Naive thymus-derived CD4-positive, alpha-beta T cell (primary cell): ENCODE data around the gene GTF2A1L. TPM values are rescaled to one million over a fixed set of nuclear protein-coding genes. Genes with fewer than 3 reads are reported as not detected.

ENCODE experiments used
- ATAC-seq: fragments of 150-1000 bp; cut with Tn5 transposase; 2 replicates; pipeline ENCODE4 v1.10.0; 2021; ENCODE audit warnings: mild to moderate bottlenecking, moderate library complexity
- CTCF ChIA-PET: fragments of 350-600 bp; sonication (Branson Sonifier 250); formaldehyde crosslinking; loops from one replicate; lab custom pipeline; 2021; ENCODE audit warnings: antibody characterized with exemption; lab: Charles Lee
- POLR2A ChIA-PET: fragments of 350-600 bp; sonication (Branson Sonifier 250); formaldehyde crosslinking; loops from one replicate; lab custom pipeline; 2021; ENCODE audit warnings: antibody characterized with exemption, inconsistent platforms; lab: Charles Lee
- DNase-seq, 9 donors: peaks; one replicate each; pipeline versions ENCODE4 v3.0.0 to v3.0.0-alpha.2; 2020 to 2022; ENCODE audit warnings: mixed read lengths in 1 of 9
- H3K27ac ChIP-seq: one replicate; pipeline ENCODE4 v1.7.0; 2013; ENCODE audit warnings: mild to moderate bottlenecking, low read depth, low read length, moderate library complexity
- H3K27me3 ChIP-seq, 2 donors: one replicate each; pipeline ENCODE4 v1.7.0; 2013; ENCODE audit warnings: low read length in 2 of 2, mild to moderate bottlenecking in 2 of 2, moderate library complexity in 2 of 2; ENCODE audit not compliant: control insufficient read depth in 2 of 2, insufficient read depth in 2 of 2
- H3K36me3 ChIP-seq, 3 experiments: 1 replicate in 2 of 3; 2 replicates in 1 of 3; pipeline ENCODE4 v1.7.0; 2013; ENCODE audit warnings: low read length in 3 of 3, mild to moderate bottlenecking in 3 of 3, moderate library complexity in 1 of 3; ENCODE audit not compliant: insufficient read depth in 3 of 3, control insufficient read depth in 2 of 3
- H3K4me1 ChIP-seq, 2 donors: one replicate each; pipeline ENCODE4 v1.7.0; 2013; ENCODE audit warnings: low read length in 2 of 2, mild to moderate bottlenecking in 2 of 2, moderate library complexity in 1 of 2; ENCODE audit not compliant: control insufficient read depth in 2 of 2, insufficient read depth in 2 of 2
- H3K4me3 ChIP-seq: 2 replicates; pipeline ENCODE4 v1.7.0; 2013; ENCODE audit warnings: mild to moderate bottlenecking, low read length
- H3K9me3 ChIP-seq, 3 experiments: 1 replicate in 2 of 3; 2 replicates in 1 of 3; pipeline ENCODE4 v1.7.0; 2013; ENCODE audit warnings: low read length in 3 of 3; ENCODE audit not compliant: control insufficient read depth in 2 of 3
- H3K27ac Mint-ChIP-seq, 9 donors: one replicate each; pipeline ENCODE4 v1.8.0; 2020 to 2022; ENCODE audit warnings: mixed read lengths in 9 of 9, mild to moderate bottlenecking in 8 of 9, moderate library complexity in 5 of 9, inconsistent platforms in 2 of 9
- H3K27me3 Mint-ChIP-seq, 5 donors: one replicate each; pipeline ENCODE4 v1.8.0; 2021 to 2022; ENCODE audit warnings: mixed read lengths in 5 of 5, mild to moderate bottlenecking in 1 of 5
- H3K36me3 Mint-ChIP-seq, 5 donors: one replicate each; pipeline ENCODE4 v1.8.0; 2020 to 2022; ENCODE audit warnings: mixed read lengths in 5 of 5, mild to moderate bottlenecking in 3 of 5, inconsistent platforms in 1 of 5
- H3K4me1 Mint-ChIP-seq, 7 donors: one replicate each; pipeline ENCODE4 v1.8.0; 2020 to 2022; ENCODE audit warnings: mixed read lengths in 7 of 7, mild to moderate bottlenecking in 3 of 7, inconsistent platforms in 1 of 7
- H3K4me3 Mint-ChIP-seq, 10 donors: one replicate each; pipeline ENCODE4 v1.8.0; 2020 to 2022; ENCODE audit warnings: mild to moderate bottlenecking in 10 of 10, mixed read lengths in 10 of 10, moderate library complexity in 6 of 10, inconsistent platforms in 2 of 10
- H3K9me3 Mint-ChIP-seq, 11 donors: one replicate each; pipeline ENCODE4 v1.8.0; 2020 to 2022; ENCODE audit warnings: mixed read lengths in 11 of 11, mild to moderate bottlenecking in 4 of 11, inconsistent platforms in 1 of 11, moderate library complexity in 1 of 11
- intact Hi-C, 2 donors: fragments of 100-400 bp; cut with micrococcal nuclease; formaldehyde crosslinking; loops; one replicate each; pipeline ENCODE4 v1.15.1; 2023
- polyA plus RNA-seq, 2 donors: library from polyadenylated mRNA; unstranded; fragments of 300-500 nt; fragmentation: Illumina TruSeq; gene quantifications; one replicate each; pipeline ENCODE4 v1.2.3, GENCODE V29; 2021
- total RNA-seq, 6 experiments: library from RNA in 5 of 6; stranded (reverse) in 5 of 6; gene quantifications; 1 replicate in 5 of 6; 2 replicates in 1 of 6; pipeline ENCODE4 v1.2.3 and lab custom pipeline; 2021 to 2026

GTF2A1L gene
- total and polyA plus RNA-seq, 7 experiments from 2014 or later = not detected

DNA sequence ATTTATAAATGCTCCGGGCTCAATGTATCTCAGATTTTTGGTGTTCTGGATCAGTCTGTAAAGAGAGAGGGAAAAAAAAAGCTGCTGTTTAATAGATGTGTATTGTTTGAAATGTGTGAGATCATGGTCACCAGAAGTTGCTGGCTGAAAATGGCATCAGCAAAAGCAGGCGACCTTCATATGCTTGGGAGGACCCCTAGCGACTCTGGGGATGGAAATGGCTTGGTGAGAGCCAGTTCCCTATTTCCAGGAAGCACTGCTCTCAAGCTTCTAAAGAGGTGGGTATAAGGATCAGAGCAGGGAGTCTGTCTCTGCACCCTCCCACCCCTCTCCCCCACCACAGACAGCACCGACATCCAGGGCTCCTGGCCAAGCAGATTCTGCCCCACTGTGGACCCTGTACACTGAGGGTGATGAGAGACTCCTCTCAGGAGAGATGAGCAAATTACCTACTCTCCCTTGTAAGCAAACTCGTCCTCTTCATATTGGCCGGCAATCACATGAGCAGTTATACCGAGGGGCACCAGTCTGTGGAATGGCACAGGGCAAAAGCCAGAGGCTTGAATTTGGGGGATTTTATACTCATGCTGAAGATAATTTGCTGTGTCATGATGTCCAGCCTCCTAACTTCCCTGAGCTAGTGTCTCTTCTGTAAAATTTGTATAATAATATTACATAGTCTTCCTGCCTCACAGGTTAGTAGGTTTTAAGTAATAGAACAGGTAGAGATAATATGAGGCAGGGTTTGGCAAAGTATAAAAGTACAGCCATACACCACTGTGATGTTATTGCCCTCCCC is 108.2 kb downstream of the GTF2A1L start:
- H3K27ac Mint-ChIP-seq = no peak overlapping the region
- Histone ChIP-seq H3K27me3 (no peaks in the 10 kb centered on the region), H3K27ac (no peak overlapping the region), H3K9me3 (no peaks in the 10 kb centered on the region), H3K4me1 (no peaks in the 10 kb centered on the region), H3K4me3 (no peak overlapping the region), H3K36me3 (no peaks in the 10 kb centered on the region)
- H3K4me1 Mint-ChIP-seq = no peaks in the 10 kb centered on the region
- intact Hi-C loops = no loop called here
- peaks cover 0 to 3% (median 0%) of the 10 kb centered on the region in 5 donors for H3K36me3 Mint-ChIP-seq
- ChIA-PET CTCF (no interaction called here), POLR2A (no interaction called here)
- H3K9me3 Mint-ChIP-seq = no peaks in the 10 kb centered on the region
- peaks cover 0 to 12% (median 7%) of the 10 kb centered on the region in 5 donors for H3K27me3 Mint-ChIP-seq
- no peak overlapping the region for H3K4me3 Mint-ChIP-seq
- ATAC-seq (no peak), DNase-seq (no peak)

DNA sequence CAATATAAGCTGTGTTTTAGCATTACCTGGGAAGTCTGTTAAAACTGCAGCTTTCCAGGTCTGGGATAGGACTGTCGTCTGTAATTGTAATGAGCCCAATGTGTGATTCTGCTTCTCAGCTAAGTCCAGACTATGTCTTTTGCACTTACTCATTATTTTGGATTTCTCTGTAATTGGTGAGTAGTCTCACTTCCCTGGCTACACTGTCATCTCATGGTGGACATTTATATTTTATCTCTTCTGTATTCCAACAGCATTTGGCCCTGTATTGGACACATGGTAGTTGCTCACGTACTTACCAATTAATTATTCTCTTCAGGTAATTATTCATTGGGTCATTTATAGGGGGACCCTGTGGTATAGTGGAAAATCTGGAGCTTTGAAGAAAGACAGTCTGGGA is 109.9 kb downstream of the GTF2A1L start:
- H3K4me3 ChIP-seq = no peak overlapping the region
- H3K36me3 Mint-ChIP-seq = peaks cover 0 to 3% (median 0%) of the 10 kb centered on the region in 5 donors
- H3K27me3 Mint-ChIP-seq = peaks cover 0 to 10% (median 8%) of the 10 kb centered on the region in 5 donors
- H3K4me1 Mint-ChIP-seq = no peaks in the 10 kb centered on the region
- DNase-seq = no peak
- H3K27ac Mint-ChIP-seq = no peak overlapping the region
- no peak for ATAC-seq
- H3K9me3 ChIP-seq = no peaks in the 10 kb centered on the region
- H3K4me1 ChIP-seq = no peaks in the 10 kb centered on the region
- H3K27me3 ChIP-seq = no peaks in the 10 kb centered on the region
- no peaks in the 10 kb centered on the region for H3K36me3 ChIP-seq
- CTCF ChIA-PET = no interaction called here
- H3K4me3 Mint-ChIP-seq = no peak overlapping the region
- intact Hi-C loops = no loop called here
- no peaks in the 10 kb centered on the region for H3K9me3 Mint-ChIP-seq
- H3K27ac ChIP-seq = no peak overlapping the region
- POLR2A ChIA-PET = no interaction called here

DNA sequence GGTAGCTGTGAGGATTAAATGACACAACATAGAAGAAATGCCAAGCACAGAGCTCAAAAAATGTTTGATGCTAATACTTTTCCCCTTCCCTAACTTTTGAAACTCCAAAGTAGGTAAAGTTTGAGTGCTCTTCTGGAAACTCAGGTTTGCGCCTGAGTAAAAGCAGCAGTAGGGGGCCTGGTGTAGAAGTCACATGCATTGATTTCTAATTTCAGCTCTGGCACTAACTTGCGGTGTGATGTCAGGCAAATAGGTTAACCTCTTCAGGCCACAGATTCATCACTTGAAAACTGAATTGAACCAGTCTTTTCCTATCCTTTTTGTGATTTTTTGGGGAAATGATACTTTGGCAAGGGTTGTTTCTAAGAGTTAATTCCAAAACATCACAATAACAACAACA is 110.6 kb downstream of the GTF2A1L start:
- no peak overlapping the region for H3K4me3 ChIP-seq
- intact Hi-C loops = no loop called here
- CTCF ChIA-PET = no interaction called here
- no peaks in the 10 kb centered on the region for H3K36me3 ChIP-seq
- no peak overlapping the region for H3K27ac Mint-ChIP-seq
- POLR2A ChIA-PET = no interaction called here
- DNase-seq = no peak
- no peaks in the 10 kb centered on the region for H3K4me1 Mint-ChIP-seq
- no peak overlapping the region for H3K27ac ChIP-seq
- H3K4me1 ChIP-seq = no peaks in the 10 kb centered on the region
- H3K27me3 ChIP-seq = no peaks in the 10 kb centered on the region
- H3K9me3 ChIP-seq = no peaks in the 10 kb centered on the region
- peaks cover 0 to 3% (median 0%) of the 10 kb centered on the region in 5 donors for H3K36me3 Mint-ChIP-seq
- H3K4me3 Mint-ChIP-seq = no peak overlapping the region
- ATAC-seq = no peak
- H3K27me3 Mint-ChIP-seq = peaks cover 0 to 10% (median 8%) of the 10 kb centered on the region in 5 donors
- H3K9me3 Mint-ChIP-seq = no peaks in the 10 kb centered on the region

DNA sequence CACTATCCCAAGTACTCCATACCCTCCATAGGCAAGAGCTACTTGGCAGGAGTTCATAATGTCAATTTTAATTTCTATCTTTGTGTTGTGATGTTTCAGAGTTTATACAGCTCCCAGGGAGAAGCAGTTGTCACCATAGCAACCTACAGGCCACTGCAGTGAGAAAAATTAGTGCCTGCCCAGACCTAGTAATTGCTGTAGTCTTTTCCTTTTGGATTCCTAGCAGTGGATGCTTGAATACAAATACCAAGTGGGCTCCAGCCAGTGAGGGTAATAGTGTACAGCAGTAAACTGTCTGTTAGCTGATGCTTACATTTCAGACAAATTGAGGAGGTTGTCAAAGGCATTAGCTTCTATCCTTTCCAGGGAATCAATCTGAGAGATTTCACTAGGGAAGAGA is 111.2 kb downstream of the GTF2A1L start:
- Mint-ChIP-seq H3K27me3 (peaks cover 0 to 11% (median 8%) of the 10 kb centered on the region in 5 donors), H3K36me3 (peaks cover 0 to 3% (median 0%) of the 10 kb centered on the region in 5 donors), H3K9me3 (no peaks in the 10 kb centered on the region), H3K4me3 (no peak overlapping the region), H3K27ac (no peak overlapping the region), H3K4me1 (no peaks in the 10 kb centered on the region)
- no peak overlapping the region for H3K4me3 ChIP-seq
- POLR2A ChIA-PET = no interaction called here
- no peaks in the 10 kb centered on the region for H3K36me3 ChIP-seq
- intact Hi-C loops = no loop called here
- no peaks in the 10 kb centered on the region for H3K4me1 ChIP-seq
- H3K27me3 ChIP-seq = no peaks in the 10 kb centered on the region
- H3K27ac ChIP-seq = no peak overlapping the region
- ATAC-seq (no peak), DNase-seq (no peak)
- H3K9me3 ChIP-seq = no peaks in the 10 kb centered on the region
- CTCF ChIA-PET = no interaction called here

Other genes starting within 250 kb of the GTF2A1L start
- gene PPP1R21, start 177.1 kb upstream of the GTF2A1L start, total RNA-seq = 10 to 100 TPM; 37.8 to 43.0 (median 38.6) TPM
- 10 to 100 TPM; 21.2 to 25.8 TPM for gene PPP1R21, start 177.1 kb upstream of the GTF2A1L start, polyA plus RNA-seq
- gene STON1, start 87.7 kb upstream of the GTF2A1L start, total RNA-seq = 1 to 10 TPM; 1.8 to 3.7 (median 2.5) TPM
- under 1 TPM; 0.39 to 0.57 TPM for gene STON1, start 87.7 kb upstream of the GTF2A1L start, polyA plus RNA-seq
- gene LHCGR, start 137.9 kb downstream of the GTF2A1L start, total RNA-seq = not detected
- not detected for gene LHCGR, start 137.9 kb downstream of the GTF2A1L start, polyA plus RNA-seq